22Rv1 (cell line): ENCODE results near the gene LARGE2.

Source experiments
- ZFX ChIP-seq: fragments of 450-650 bp; IDR thresholded peaks from 2 replicates; pipeline ENCODE4 v1.6.1; 2017; ENCODE audit warnings: antibody characterized with exemption, borderline replicate concordance
- TF ChIP-seq, protein P1 (sequence below): fragments of 450-650 bp; IDR thresholded peaks from 2 replicates; pipeline ENCODE4 v1.5.1; 2017; ENCODE audit warnings: mild to moderate bottlenecking

GRCh38 chr11:45927684-45928413, 5.4 kb downstream of the LARGE2 start:
- TF ChIP-seq, protein P1, sequence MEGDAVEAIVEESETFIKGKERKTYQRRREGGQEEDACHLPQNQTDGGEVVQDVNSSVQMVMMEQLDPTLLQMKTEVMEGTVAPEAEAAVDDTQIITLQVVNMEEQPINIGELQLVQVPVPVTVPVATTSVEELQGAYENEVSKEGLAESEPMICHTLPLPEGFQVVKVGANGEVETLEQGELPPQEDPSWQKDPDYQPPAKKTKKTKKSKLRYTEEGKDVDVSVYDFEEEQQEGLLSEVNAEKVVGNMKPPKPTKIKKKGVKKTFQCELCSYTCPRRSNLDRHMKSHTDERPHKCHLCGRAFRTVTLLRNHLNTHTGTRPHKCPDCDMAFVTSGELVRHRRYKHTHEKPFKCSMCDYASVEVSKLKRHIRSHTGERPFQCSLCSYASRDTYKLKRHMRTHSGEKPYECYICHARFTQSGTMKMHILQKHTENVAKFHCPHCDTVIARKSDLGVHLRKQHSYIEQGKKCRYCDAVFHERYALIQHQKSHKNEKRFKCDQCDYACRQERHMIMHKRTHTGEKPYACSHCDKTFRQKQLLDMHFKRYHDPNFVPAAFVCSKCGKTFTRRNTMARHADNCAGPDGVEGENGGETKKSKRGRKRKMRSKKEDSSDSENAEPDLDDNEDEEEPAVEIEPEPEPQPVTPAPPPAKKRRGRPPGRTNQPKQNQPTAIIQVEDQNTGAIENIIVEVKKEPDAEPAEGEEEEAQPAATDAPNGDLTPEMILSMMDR, result no peak
- no peak for TF ChIP-seq ZFX
